ENCODE results near the gene KANK3. TPM values are rescaled to one million over a fixed set of nuclear protein-coding genes. Genes with fewer than 3 reads are reported as not detected.
A peak's percentile ranks its signal among the peaks of the same experiment; 100 is the strongest.
"Not testable (repeated sequence)": the region's sequence is repeated elsewhere in the genome, so short reads cannot be mapped to it uniquely, and the experiment has no call there.

KANK3 gene
- total RNA-seq, 1 donor from 2014 or later = 0.89 TPM

- H3K4me1 Mint-ChIP-seq (ENCODE audit: low read depth); H3K4me3 Mint-ChIP-seq (ENCODE audit: low read depth); intact Hi-C loops (cut with micrococcal nuclease); H3K9me3 Mint-ChIP-seq; H3K27me3 Mint-ChIP-seq (ENCODE audit: low read depth); DNase-seq (ENCODE audit: low spot score); H3K36me3 Mint-ChIP-seq (ENCODE audit: low read depth): not testable (repeated sequence)
- H3K27ac Mint-ChIP-seq = peak overlapping the region; percentile 1
Observed at GRCh38 chr19:8384569-8384968, 41.5 kb upstream of the KANK3 start.

- intact Hi-C loops (cut with micrococcal nuclease); H3K4me3 Mint-ChIP-seq (ENCODE audit: low read depth); H3K36me3 Mint-ChIP-seq (ENCODE audit: low read depth); H3K9me3 Mint-ChIP-seq; DNase-seq (ENCODE audit: low spot score); H3K4me1 Mint-ChIP-seq (ENCODE audit: low read depth); H3K27me3 Mint-ChIP-seq (ENCODE audit: low read depth); H3K27ac Mint-ChIP-seq: not testable (repeated sequence)
Observed at GRCh38 chr19:8379156-8379891, 36.3 kb upstream of the KANK3 start.

DNA sequence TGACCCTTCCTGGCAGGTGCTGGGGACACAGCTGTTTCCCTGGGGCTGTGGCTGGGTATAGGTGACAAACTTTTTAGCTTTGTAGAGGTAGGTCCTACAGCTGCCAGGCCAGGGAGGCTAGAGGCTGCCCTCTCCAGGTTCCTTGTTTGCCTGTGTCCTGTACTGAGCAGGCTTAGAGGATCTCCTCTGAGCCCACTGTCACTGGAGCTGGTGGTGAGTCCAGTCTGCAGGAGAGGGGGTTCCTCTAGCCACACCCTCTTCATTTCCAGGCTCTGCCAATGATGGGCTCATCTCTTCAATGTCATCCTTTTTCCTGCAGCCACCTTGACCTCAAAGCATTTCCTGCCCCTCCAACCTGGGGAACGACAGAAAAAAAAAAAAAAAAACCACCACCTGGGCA lies 34.5 kb upstream of the KANK3 start:
- intact Hi-C loops (cut with micrococcal nuclease) = no loop called here
- Mint-ChIP-seq H3K27me3 (ENCODE audit: low read depth) (peaks cover 3% of the 10 kb centered on the region), H3K9me3 (no peaks in the 10 kb centered on the region), H3K4me1 (ENCODE audit: low read depth) (peaks cover 4% of the 10 kb centered on the region), H3K4me3 (ENCODE audit: low read depth) (no peak overlapping the region), H3K27ac (no peak overlapping the region), H3K36me3 (ENCODE audit: low read depth) (peaks cover 4% of the 10 kb centered on the region)
- DNase-seq (ENCODE audit: low spot score) = no peak

- H3K4me1 Mint-ChIP-seq (ENCODE audit: low read depth); H3K36me3 Mint-ChIP-seq (ENCODE audit: low read depth); H3K27me3 Mint-ChIP-seq (ENCODE audit: low read depth); intact Hi-C loops (cut with micrococcal nuclease); H3K27ac Mint-ChIP-seq; H3K4me3 Mint-ChIP-seq (ENCODE audit: low read depth); H3K9me3 Mint-ChIP-seq; DNase-seq (ENCODE audit: low spot score): not testable (repeated sequence)
Observed at GRCh38 chr19:8376373-8376974, 33.4 kb upstream of the KANK3 start.

GRCh38 chr19:8375766-8376165 lies 32.7 kb upstream of the KANK3 start:
- H3K27ac Mint-ChIP-seq; intact Hi-C loops (cut with micrococcal nuclease); H3K9me3 Mint-ChIP-seq; H3K27me3 Mint-ChIP-seq (ENCODE audit: low read depth); DNase-seq (ENCODE audit: low spot score); H3K36me3 Mint-ChIP-seq (ENCODE audit: low read depth); H3K4me3 Mint-ChIP-seq (ENCODE audit: low read depth); H3K4me1 Mint-ChIP-seq (ENCODE audit: low read depth): not testable (repeated sequence)

GRCh38 chr19:8373867-8374813 lies 31.1 kb upstream of the KANK3 start:
- Mint-ChIP-seq H3K36me3 (ENCODE audit: low read depth) (peaks cover 4% of the 10 kb centered on the region), H3K9me3 (no peaks in the 10 kb centered on the region), H3K4me1 (ENCODE audit: low read depth) (peaks cover 4% of the 10 kb centered on the region), H3K4me3 (ENCODE audit: low read depth) (no peak overlapping the region), H3K27ac (no peak overlapping the region), H3K27me3 (ENCODE audit: low read depth) (no peaks in the 10 kb centered on the region)
- no peak for DNase-seq (ENCODE audit: low spot score)
- intact Hi-C loops (cut with micrococcal nuclease) = no loop called here

DNA sequence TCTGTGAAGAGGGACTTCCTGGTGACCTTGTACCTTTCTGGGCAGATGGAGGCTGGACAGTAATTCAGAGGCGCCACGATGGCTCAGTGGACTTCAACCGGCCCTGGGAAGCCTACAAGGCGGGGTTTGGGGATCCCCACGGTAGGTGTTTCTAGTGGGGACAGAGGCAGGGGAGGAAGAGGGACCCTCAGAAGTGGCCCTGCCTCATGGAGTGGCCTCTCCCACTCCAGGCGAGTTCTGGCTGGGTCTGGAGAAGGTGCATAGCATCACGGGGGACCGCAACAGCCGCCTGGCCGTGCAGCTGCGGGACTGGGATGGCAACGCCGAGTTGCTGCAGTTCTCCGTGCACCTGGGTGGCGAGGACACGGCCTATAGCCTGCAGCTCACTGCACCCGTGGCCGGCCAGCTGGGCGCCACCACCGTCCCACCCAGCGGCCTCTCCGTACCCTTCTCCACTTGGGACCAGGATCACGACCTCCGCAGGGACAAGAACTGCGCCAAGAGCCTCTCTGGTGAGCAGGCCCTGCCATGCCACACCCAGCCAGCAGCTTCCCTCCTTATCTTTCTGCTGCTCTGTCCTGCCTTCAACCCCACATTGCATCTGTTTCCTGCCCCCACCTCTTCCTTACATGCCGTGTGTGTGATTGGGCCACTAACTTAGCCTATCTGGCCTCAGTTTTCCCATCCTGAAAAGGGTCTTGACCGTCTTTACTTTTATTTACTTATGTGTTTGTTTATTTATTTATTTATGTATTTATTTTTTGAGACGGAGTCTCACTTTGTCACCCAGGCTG lies 28.1 kb upstream of the KANK3 start:
- Mint-ChIP-seq H3K27ac (no peak overlapping the region), H3K36me3 (ENCODE audit: low read depth) (peaks cover 8% of the 10 kb centered on the region), H3K27me3 (ENCODE audit: low read depth) (peaks cover 11% of the 10 kb centered on the region), H3K4me3 (ENCODE audit: low read depth) (no peak overlapping the region), H3K4me1 (ENCODE audit: low read depth) (peaks cover 6% of the 10 kb centered on the region), H3K9me3 (no peaks in the 10 kb centered on the region)
- no peak for DNase-seq (ENCODE audit: low spot score)
- intact Hi-C loops (cut with micrococcal nuclease) = no loop called here

DNA sequence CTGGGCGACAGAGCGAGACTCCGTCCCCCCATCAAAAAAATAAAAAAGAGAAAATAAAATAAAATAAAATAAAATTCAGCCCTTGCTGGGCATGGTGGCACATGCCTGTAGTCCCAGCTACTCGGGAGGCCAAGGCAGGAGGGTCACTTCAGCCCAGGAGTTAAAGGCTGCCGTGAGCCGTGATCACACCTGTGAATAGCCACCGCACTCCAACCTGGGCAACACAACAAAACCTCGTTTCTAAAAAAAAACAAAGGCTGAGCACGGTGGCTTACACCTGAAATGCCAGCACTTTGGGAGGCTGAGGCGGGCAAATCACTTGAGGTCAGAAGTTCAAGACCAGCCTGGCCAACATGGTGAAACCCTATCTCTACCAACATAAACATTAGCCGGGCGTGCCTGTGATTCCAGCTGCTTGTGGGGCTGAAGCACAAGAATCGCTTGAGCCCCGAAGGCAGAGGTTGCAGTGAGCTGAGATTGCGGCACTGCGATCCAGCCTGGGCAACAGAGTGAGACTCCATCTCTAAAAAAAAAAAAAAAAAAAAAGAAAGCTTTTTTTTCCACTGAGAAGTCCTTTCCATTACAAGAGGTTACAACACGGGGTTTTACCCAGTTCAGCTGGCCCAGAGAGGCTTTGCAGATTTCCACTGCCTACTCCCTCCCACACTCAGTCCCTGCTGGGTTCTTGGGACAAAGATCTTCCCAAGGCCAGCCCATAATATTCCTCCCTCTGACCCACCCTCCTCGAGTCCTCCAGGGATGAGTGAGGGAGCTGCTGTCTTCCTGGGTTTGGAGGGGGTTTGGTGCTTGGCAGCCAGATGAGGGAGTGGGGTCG lies 27.3 kb upstream of the KANK3 start:
- Mint-ChIP-seq H3K4me1 (ENCODE audit: low read depth) (peaks cover 6% of the 10 kb centered on the region), H3K4me3 (ENCODE audit: low read depth) (no peak overlapping the region), H3K27me3 (ENCODE audit: low read depth) (peaks cover 17% of the 10 kb centered on the region), H3K27ac (no peak overlapping the region), H3K9me3 (no peaks in the 10 kb centered on the region), H3K36me3 (ENCODE audit: low read depth) (peaks cover 8% of the 10 kb centered on the region)
- intact Hi-C loops (cut with micrococcal nuclease) = no loop called here
- DNase-seq (ENCODE audit: low spot score) = no peak

GRCh38 chr19:8367327-8368001 lies 24.4 kb upstream of the KANK3 start:
- H3K9me3 Mint-ChIP-seq = no peaks in the 10 kb centered on the region
- H3K4me3 Mint-ChIP-seq (ENCODE audit: low read depth) = peak overlapping the region; percentile 8
- peaks cover 13% of the 10 kb centered on the region for H3K4me1 Mint-ChIP-seq (ENCODE audit: low read depth)
- H3K36me3 Mint-ChIP-seq (ENCODE audit: low read depth) = peaks cover 3% of the 10 kb centered on the region
- no peak for DNase-seq (ENCODE audit: low spot score)
- peaks cover 19% of the 10 kb centered on the region for H3K27me3 Mint-ChIP-seq (ENCODE audit: low read depth)
- intact Hi-C loops (cut with micrococcal nuclease) = no loop called here
- no peak overlapping the region for H3K27ac Mint-ChIP-seq

DNA sequence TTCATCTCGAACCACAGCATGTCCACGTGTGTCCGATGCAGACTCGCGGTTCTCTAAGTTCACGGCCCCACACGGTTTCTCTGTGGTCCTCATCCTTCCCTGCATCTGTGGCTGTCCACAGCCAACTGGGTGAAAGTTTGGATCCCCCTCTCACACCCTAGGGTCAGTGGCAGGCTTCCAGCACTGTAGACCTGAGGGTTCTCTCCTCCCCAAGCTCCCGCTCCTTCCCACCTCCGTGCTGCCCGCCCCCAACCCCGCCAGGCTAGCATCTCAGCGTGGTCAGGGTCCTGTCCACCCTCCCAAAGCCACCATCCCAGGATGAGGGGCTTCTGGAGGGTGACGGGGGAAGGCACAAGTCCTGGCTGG lies 23.9 kb upstream of the KANK3 start:
- H3K27ac Mint-ChIP-seq = no peak overlapping the region
- peaks cover 17% of the 10 kb centered on the region for H3K4me1 Mint-ChIP-seq (ENCODE audit: low read depth)
- no peak for DNase-seq (ENCODE audit: low spot score)
- peaks cover 3% of the 10 kb centered on the region for H3K36me3 Mint-ChIP-seq (ENCODE audit: low read depth)
- peak overlapping the region; percentile 8 for H3K4me3 Mint-ChIP-seq (ENCODE audit: low read depth)
- no peaks in the 10 kb centered on the region for H3K9me3 Mint-ChIP-seq
- intact Hi-C loops (cut with micrococcal nuclease) = no loop called here
- peaks cover 19% of the 10 kb centered on the region for H3K27me3 Mint-ChIP-seq (ENCODE audit: low read depth)

DNA sequence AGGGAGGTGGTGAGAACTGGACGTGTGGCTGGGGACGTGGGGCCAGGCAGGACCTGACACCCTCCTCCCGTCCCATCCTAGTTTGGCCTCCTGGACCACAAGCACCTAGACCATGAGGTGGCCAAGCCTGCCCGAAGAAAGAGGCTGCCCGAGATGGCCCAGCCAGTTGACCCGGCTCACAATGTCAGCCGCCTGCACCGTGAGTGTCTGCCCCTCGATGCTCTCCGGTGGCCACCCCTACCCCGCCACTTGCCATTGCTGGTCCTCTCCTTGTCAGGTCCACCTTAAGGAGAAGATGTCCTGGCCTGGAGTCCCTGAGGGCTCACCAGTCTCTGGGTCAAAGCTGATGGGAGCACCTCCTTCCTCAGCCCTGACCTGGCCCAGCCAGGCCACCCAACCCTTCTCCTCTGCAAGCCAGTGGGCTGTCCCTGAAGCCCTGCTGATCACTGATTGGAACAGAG lies 23.1 kb upstream of the KANK3 start:
- Mint-ChIP-seq H3K27me3 (ENCODE audit: low read depth) (peaks cover 19% of the 10 kb centered on the region), H3K36me3 (ENCODE audit: low read depth) (peaks cover 3% of the 10 kb centered on the region), H3K4me1 (ENCODE audit: low read depth) (peaks cover 19% of the 10 kb centered on the region), H3K4me3 (ENCODE audit: low read depth) (no peak overlapping the region), H3K9me3 (no peaks in the 10 kb centered on the region), H3K27ac (no peak overlapping the region)
- DNase-seq (ENCODE audit: low spot score) = no peak
- intact Hi-C loops (cut with micrococcal nuclease) = no loop called here
